ENCODE results near the gene GPATCH3.

DNA sequence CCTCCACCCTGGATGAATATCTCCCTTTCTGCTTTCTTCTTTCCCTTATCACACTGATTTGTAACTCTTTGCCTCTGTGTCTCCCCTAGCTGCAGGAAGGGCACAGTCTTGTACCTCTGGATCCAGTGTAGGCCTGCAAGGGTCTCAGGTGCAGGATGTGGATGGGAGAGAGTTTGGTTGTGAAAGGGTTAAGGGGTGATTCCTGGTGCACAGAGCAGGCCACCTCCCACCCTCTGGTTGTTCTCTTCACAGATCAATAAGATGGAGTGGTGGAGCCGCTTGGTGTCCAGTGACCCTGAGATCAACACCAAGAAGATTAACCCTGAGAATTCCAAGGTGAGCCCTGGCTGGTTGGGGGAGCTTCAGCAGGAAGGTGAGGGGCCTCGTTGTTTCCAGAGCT lies 44.9 kb upstream of the GPATCH3 start:
- TF ChIP-seq POLR2A (IDR thresholded peaks at IDR 0.05; ENCODE audit: low read depth, low read length) (no peak), SMC3 (IDR thresholded peaks at IDR 0.05; ENCODE audit: low read depth, low read length) (no peak), RAD21 (IDR thresholded peaks at IDR 0.05; ENCODE audit: low read length) (no peak)
- TF ChIP-seq, protein P1, sequence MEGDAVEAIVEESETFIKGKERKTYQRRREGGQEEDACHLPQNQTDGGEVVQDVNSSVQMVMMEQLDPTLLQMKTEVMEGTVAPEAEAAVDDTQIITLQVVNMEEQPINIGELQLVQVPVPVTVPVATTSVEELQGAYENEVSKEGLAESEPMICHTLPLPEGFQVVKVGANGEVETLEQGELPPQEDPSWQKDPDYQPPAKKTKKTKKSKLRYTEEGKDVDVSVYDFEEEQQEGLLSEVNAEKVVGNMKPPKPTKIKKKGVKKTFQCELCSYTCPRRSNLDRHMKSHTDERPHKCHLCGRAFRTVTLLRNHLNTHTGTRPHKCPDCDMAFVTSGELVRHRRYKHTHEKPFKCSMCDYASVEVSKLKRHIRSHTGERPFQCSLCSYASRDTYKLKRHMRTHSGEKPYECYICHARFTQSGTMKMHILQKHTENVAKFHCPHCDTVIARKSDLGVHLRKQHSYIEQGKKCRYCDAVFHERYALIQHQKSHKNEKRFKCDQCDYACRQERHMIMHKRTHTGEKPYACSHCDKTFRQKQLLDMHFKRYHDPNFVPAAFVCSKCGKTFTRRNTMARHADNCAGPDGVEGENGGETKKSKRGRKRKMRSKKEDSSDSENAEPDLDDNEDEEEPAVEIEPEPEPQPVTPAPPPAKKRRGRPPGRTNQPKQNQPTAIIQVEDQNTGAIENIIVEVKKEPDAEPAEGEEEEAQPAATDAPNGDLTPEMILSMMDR (conservative IDR thresholded peaks at IDR 0.05; ENCODE audit: low read depth, low read length) = no peak
- TF ChIP-seq, protein P2, sequence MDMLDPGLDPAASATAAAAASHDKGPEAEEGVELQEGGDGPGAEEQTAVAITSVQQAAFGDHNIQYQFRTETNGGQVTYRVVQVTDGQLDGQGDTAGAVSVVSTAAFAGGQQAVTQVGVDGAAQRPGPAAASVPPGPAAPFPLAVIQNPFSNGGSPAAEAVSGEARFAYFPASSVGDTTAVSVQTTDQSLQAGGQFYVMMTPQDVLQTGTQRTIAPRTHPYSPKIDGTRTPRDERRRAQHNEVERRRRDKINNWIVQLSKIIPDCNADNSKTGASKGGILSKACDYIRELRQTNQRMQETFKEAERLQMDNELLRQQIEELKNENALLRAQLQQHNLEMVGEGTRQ (IDR thresholded peaks at IDR 0.05; ENCODE audit: low read depth, low read length) = no peak

Measured in IMR-90 (cell line).